ENCODE data around the gene TMPRSS11E. TPM values are rescaled to one million over a fixed set of nuclear protein-coding genes. Genes with fewer than 3 reads are reported as not detected.

The TMPRSS11E gene
- total and polyA plus RNA-seq, 10 donors = 0.03 to 0.60 (median 0.21) TPM; not detected in 4

DNA sequence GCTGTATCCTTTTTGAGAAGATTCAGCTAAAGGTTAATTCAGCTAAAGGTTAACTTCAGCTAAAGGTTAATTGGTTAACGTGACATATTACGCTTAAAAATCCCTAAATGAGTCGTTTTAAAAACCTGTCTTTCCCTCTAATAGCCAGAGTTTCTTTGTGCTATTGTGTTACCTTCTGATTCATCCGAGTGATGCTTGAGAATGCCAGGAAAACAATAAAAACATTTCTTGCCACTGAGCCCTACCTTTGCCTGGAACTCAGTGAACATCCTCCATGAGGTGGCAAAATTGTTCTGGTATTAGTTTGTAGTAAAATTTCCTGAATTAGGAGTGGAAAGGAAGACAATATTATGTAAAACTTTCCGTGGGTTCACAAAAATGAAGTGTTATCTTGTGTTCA is 13.7 kb upstream of the TMPRSS11E start:
- no peak for TF ChIP-seq POLR2A (IDR thresholded peaks at IDR 0.05)
- TF ChIP-seq POLR2AphosphoS5 (IDR thresholded peaks at IDR 0.05) = no peak
- H3K36me3 ChIP-seq = no peaks in the 10 kb centered on the region
- no peaks in the 10 kb centered on the region for H3K9me3 ChIP-seq
- intact Hi-C loops (cut with DNase I; ENCODE audit: low total_unique reads) = no loop called here
- H3K27ac ChIP-seq = no peak overlapping the region
- DNase-seq = no peak
- H3K4me3 ChIP-seq = no peak overlapping the region
- no peaks in the 10 kb centered on the region for H3K27me3 ChIP-seq (replicated peaks in 1 of 7)
- H3K4me1 ChIP-seq = peaks cover 0 to 12% (median 0%) of the 10 kb centered on the region in 6 donors
- 69 to 91% (median 71%) methylated on average over 5 of the region's 5 CpGs for WGBS, 5 donors

DNA sequence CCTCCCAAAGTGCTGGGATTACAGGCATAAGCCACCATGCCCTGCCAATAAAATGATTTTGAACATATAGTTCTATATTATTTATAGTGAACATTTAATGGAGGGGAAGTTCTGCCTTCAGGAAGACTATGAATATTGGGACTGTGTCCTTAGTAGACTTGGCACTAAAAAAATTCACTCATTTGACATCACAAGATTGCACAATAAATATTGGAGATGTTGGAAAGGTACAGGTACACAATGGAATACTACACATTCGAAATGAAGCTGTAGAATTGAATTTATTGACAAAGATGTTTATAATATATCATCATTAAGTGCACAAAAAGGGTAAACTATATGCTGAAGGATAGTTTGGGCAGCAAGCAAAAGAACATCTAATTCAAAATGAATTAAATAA is 13.0 kb upstream of the TMPRSS11E start:
- no peaks in the 10 kb centered on the region for H3K9me3 ChIP-seq
- DNase-seq = no peak
- peaks cover 0 to 19% (median 0%) of the 10 kb centered on the region in 6 donors for H3K4me1 ChIP-seq
- TF ChIP-seq POLR2A (IDR thresholded peaks at IDR 0.05) (no peak), POLR2AphosphoS5 (IDR thresholded peaks at IDR 0.05) (no peak)
- TF ChIP-seq, protein P1, sequence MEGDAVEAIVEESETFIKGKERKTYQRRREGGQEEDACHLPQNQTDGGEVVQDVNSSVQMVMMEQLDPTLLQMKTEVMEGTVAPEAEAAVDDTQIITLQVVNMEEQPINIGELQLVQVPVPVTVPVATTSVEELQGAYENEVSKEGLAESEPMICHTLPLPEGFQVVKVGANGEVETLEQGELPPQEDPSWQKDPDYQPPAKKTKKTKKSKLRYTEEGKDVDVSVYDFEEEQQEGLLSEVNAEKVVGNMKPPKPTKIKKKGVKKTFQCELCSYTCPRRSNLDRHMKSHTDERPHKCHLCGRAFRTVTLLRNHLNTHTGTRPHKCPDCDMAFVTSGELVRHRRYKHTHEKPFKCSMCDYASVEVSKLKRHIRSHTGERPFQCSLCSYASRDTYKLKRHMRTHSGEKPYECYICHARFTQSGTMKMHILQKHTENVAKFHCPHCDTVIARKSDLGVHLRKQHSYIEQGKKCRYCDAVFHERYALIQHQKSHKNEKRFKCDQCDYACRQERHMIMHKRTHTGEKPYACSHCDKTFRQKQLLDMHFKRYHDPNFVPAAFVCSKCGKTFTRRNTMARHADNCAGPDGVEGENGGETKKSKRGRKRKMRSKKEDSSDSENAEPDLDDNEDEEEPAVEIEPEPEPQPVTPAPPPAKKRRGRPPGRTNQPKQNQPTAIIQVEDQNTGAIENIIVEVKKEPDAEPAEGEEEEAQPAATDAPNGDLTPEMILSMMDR (IDR thresholded peaks at IDR 0.05 in 8 of 11, conservative IDR thresholded peaks at IDR 0.05 in 3 of 11) = no peak
- H3K27me3 ChIP-seq (replicated peaks in 1 of 7) = no peaks in the 10 kb centered on the region
- H3K36me3 ChIP-seq = no peaks in the 10 kb centered on the region
- no peak overlapping the region for H3K27ac ChIP-seq
- no peak overlapping the region for H3K4me3 ChIP-seq
- intact Hi-C loops (cut with DNase I; ENCODE audit: low total_unique reads) = no loop called here
- WGBS, 5 donors = 50 to 81% (median 71%) methylated on average over 1 of the region's 1 CpG

DNA sequence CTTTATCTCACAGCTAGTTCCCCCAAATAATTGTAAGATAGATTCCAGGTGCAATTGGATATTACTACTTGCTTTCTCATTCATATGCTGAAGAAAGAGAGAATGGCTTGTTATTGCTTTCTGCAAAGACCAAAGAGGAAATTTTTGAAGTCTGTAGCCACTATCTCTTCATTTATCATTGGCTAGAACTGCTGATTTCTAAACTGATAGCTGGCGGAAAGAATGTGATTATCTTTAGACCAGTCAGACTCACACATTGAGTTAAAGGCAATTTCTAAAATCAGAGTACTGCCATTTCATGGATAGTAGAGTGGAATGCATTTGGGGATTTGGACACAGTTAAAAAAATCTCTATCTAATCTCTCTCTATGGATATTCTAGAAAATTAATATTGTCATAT is 12.4 kb upstream of the TMPRSS11E start:
- Histone ChIP-seq H3K27me3 (replicated peaks in 1 of 7) (no peaks in the 10 kb centered on the region), H3K27ac (no peak overlapping the region), H3K4me3 (no peak overlapping the region), H3K4me1 (peaks cover 0 to 24% (median 2%) of the 10 kb centered on the region in 6 donors), H3K36me3 (no peaks in the 10 kb centered on the region), H3K9me3 (no peaks in the 10 kb centered on the region)
- TF ChIP-seq, protein P1 (IDR thresholded peaks at IDR 0.05 in 8 of 11, conservative IDR thresholded peaks at IDR 0.05 in 3 of 11) = no peak
- TF ChIP-seq POLR2AphosphoS5 (IDR thresholded peaks at IDR 0.05) = no peak
- TF ChIP-seq POLR2A (IDR thresholded peaks at IDR 0.05) = no peak
- DNase-seq = no peak
- intact Hi-C loops (cut with DNase I; ENCODE audit: low total_unique reads) = no loop called here
- 62 to 88% (median 81%) methylated on average over 1 of the region's 1 CpG for WGBS, 5 donors

DNA sequence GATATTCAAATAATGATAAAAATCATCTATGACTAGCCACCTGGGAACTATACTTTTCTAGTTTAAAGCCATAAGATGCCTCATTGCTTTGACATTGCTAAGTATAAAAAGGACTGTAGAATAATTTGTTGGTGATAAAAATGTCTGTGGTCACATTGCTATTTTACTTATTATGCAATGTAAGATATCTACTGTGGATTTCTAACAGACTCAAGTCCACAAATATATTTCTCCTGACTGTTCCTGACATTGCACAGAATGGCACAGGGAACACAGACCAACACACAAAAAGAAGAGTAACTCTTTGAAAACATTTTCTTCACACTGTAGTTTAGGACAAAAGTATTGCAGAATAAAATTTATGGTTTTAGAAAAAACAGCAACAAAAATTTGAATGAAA is 2.2 kb upstream of the TMPRSS11E start:
- Histone ChIP-seq H3K27me3 (replicated peaks in 1 of 7) (no peaks in the 10 kb centered on the region), H3K27ac (no peak overlapping the region), H3K4me1 (peaks cover 0 to 7% (median 0%) of the 10 kb centered on the region in 6 donors), H3K4me3 (no peak overlapping the region), H3K36me3 (no peaks in the 10 kb centered on the region), H3K9me3 (no peaks in the 10 kb centered on the region)
- DNase-seq = no peak
- TF ChIP-seq, protein P1 (IDR thresholded peaks at IDR 0.05 in 8 of 11, conservative IDR thresholded peaks at IDR 0.05 in 3 of 11) = no peak
- TF ChIP-seq POLR2A (IDR thresholded peaks at IDR 0.05) (no peak), POLR2AphosphoS5 (IDR thresholded peaks at IDR 0.05) (no peak)
- intact Hi-C loops (cut with DNase I; ENCODE audit: low total_unique reads) = no loop called here
